IPS-NIHi7 (cell line): ENCODE measurements around the gene KIF26A.
A peak's percentile ranks its signal among the peaks of the same experiment; 100 is the strongest.
"Not testable (repeated sequence)": the region's sequence is repeated elsewhere in the genome, so short reads cannot be mapped to it uniquely, and the experiment has no call there.

Source experiments
- DNase-seq: peaks from one replicate; pipeline ENCODE4 v3.0.0; 2012; ENCODE audit warnings: mixed read lengths; ENCODE audit errors: extremely low spot score

Gene KIF26A

DNA sequence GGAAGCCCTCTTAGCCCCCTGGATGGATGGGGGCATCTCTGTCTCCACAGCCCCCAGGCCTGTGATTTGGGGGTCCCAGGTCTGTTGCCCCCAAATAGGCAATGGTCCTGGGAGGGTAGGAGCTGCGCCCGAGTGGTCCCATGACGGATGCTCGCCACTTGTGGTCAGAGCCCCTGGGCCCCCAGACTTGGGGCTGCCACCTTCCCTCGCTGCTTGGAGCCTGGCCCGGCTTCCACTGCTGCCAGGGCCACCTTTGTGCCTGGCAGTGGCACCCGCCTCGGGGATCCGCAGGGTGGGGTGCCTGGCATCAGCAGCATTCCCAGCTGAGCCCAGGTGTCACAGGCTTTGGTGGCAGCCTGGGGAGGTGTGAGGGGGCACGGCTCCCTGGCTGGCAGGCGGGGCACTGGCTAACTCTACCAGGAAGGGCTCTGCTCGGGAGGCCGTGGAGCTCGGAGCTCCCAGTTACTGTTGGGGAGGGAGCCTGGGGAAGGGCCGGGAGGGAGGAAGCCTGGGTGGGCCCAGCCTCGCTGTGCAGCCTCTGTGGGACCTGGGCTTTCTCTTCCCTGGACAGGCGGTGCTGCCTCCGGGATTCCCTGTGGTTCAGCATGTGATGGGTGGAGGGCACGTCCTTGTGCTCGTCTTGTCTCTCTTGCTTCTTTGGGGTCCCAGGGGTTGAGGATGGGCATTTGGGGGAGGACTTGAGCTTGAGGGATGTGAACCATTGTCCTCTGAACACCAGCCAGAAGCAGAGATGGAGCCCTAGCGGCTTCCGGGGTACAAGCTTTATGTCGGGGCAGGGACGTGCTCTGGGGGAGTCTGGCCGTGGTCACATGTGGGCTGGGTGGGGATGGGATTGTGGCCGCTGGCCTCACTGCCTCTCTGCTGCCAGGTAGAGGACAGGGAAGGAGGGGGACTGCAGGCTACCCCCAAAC lies 5.4 kb downstream of the KIF26A start:
- DNase-seq, result no peak

DNA sequence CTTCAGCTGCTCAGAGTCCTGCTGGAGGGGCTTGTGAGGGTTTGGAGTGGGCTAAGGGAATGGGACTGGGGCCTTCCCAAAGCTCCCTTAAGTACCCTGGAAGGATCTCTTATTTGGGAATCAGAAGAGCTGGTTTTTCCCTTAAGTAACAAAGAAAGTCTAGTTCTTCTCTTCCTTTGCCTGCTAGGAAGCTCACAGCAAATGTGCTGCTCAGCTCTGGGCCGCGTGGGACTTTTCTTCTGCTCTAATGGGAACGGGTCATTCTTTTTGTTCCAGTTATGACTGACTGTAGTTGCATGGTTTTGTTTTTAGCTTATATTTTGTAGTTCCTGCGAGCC lies 6.0 kb downstream of the KIF26A start:
- DNase-seq, result no peak

DNA sequence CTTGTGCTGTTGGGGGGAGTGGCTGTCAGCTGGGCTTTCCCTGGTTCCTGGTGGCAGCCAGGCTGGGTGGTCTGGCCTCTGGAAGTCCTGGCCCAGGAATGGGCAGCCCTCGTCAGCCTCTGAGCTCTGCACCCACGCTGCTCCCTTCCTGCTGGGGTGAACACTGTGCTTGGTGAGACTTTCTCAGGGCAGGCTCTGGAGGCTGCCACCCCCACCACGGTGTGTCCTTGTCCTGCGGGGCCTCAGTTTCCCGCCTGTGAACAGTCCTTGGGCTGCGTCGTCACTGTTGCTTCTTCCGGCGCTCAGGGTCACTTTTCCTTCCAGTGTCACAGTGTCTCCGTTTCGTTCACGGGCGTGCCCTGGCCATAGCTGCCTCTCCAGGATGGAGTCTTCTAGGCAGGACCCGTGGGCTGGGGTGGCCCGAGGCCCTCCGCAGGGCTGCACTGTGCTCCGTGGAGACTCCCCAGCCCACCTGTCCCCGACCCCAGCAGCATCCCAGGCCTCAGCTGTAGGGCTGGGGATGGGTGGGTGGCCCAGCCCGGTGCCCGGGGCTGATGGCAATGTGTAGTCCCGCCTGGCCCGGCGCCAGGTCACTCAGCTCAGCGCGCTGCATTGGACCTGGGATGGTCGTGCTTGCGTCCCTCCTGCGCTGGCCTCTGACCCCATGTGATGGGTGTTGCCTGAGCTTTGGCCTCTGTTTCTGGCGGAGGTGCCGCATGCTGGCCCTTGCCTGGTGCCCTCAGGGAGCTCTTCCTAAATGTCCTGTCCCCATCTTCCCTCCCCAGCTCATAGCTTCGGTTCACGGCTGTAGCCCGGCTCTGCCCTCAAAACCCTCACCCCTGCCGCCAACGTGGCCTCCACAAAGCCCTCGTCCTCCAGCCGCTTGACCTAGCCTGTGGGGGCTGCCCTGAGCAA lies 6.8 kb downstream of the KIF26A start:
- no peak for DNase-seq

DNA sequence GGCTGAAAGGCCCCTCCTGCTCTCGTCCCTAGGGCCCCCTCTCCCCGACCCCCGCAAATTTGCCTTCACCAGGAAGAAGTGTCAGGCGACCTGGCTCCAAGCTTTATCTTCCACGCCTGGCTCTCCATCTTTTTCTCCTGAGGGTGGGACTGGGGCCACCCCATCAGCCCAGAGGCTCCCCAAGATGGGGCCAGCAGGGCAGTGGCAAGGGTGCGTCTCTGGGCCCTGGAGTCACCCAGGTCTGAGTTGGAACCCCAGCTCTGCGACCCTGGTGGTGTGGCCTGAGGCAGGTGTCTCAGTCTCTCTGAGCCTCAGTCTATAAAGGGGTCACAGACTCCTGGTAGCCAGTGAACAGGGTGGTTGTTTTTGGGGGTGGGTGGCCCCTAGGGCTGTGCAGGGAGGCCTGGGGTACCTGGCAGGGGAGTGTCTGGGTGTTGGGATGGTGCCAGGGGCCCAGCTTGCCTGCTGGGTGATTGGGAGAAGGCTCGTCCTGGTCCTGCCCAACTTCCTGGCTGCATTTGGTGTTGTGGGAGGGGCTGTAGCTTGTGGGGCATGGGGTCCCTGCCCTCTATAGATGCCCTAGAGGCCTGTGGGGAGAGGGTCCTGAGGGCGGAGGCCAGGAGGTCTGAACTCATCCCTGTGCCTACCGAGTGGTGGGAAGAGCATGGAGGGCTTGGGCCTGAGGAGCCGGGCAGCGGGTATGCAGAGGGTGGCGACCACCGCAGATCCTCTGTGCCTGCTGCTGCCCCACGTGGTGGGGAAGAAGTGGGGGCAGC lies 7.6 kb downstream of the KIF26A start:
- no peak for DNase-seq

DNA sequence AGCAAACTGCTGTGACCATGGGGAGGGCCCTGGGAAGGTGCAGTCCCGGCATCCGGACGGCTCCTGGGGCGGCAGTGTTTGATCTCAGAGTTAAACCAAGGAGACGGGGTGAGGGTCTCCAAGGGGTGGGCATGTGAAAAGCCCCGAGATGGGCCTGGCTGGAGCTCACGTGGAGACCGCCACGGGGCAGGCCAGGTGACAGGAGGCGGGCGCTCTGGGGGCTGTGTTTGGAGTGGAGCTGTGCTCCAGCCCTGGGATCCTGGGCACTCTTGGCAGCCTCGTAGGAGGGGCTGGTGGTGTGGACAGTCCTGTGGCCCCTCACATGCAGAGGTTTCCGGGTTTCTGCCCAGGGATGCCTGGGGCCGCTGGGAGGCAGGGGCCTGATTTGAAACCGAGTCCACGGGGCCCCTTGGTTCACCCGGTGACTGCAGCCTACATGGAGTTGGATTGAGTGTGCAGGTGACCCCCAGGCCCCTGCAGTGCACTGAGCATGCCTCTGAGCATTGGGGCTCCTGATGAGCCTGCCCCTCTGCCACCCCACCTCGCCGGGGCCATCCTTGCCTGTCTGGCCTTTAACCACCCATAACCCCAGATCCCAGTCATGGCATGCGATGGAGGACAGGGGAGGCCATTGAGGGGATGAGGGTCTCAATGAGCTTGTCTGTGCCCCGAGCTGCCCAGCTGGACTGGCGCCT lies 8.4 kb downstream of the KIF26A start:
- DNase-seq, result no peak

DNA sequence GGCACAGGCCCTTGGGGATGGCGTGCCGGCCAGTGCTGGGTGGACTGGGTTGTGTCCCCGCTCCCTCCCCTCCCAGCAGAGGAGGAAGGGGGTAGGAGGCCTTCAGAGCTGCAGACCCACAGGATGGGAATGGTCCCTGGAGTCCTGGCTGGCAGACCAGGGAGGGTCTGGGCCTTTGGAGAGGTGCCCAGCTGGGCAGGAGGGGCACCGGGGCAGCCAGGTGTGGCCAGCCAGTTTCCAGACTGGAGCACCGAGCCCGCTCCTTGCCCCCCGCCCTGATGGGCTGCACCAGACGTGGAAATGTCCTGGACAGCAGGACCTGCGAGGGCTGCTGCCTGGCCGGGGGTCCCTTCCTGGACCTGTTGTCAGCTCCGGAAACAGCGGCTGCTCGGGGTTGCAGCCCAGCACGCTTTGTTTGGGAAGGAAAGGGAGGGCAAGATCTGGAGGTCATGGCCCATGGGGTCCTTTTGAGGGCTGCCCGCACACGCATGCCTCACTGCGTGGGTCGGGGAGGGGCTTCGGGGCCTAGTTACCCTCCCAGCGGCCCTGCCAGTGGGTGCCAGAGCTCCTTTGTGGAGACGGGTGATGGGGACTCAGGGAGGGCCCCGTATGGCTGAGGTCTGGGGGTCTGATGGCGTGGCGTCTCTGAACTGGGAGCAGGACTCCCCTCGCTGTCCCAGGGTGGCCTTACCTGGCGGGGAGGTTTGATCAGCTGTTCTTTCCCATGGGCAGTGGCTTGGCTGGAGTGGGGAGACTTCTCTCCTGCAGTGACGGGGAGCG lies 9.1 kb downstream of the KIF26A start:
- no peak for DNase-seq

DNA sequence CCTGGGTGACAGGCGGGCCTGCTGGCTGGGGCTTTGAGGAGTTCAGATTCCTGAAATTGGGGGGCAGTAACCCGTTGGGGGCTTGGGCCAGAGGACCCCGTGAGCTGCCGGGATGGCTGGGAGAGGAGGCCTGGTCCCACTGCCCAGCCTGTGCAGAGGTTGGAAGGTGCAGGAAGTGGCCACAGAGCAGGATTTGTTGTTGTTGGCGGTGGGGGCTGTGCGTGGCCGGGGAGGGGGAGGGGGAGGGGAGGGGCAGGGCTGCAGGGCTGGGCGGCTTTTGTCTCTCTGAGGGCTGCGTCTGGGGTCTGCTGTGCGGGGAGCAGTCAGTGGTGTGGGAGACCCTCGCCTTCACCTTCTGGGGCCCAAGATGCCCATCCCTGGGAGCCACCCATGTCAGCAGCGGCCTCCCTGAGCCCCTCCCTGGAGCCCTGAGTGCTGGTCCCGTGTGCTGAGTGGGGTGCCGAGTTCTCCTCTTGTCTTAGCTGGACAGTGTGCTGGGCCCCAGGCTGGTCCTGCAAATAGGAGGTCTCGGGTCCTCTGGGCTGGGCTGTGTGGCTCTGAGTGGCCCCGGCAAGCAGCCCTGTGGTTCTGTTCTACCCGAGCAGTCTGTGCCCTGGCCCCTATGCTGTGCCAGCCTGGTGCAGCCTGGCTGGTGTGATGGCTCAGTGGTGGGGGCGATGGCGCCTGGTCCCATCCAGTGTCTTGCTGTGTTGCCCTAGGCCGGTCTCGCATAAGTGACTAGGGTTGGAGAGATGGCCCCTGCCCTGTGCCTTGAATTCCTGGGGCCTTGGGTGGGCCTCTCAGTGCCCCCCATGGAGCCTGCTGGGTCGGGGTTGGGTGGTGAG lies 10.3 kb downstream of the KIF26A start:
- no peak for DNase-seq

DNA sequence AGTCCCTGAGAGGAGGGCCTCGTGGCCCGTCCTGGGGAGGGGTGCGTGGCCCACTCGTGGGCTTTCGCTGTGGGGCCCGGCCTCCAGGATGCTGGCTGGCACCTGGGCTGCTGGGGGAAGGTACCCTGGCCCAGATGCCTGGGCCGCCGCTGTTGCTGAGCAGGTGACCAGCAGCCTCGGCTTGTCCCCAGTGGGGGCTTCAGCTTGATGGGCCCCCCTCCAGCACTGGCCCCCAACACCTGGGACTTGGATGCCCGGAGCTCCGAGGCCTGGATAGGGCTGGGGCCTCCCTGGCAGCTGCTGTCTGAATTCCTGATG lies 10.8 kb downstream of the KIF26A start:
- no peak for DNase-seq

DNA sequence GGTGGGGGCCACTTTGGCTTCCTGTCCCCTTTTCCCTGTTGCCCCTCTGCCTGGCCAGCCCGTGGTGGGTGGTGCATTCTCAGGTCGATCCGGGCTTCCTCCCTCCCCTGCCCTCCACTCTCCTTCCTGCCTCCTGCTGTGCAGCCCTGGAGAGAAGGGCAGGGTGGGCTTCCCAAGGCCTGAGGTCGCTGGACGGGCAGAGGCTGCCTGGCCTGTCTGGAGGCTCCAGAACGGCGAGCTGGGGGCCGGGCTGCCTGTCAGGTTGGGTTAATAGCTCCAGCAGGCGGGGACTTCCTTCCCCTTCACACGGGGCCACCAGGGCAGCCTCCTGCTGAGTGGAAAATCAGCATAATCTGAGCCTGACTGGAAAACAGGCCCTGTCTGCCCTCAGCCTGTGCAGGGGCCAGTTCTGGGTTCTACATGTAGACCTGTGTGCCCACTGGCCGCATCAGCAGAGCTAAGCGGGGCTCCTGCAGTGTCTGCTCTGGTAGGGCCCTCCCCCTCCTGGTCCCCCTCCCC lies 11.3 kb downstream of the KIF26A start:
- peak; percentile 90 for DNase-seq

DNA sequence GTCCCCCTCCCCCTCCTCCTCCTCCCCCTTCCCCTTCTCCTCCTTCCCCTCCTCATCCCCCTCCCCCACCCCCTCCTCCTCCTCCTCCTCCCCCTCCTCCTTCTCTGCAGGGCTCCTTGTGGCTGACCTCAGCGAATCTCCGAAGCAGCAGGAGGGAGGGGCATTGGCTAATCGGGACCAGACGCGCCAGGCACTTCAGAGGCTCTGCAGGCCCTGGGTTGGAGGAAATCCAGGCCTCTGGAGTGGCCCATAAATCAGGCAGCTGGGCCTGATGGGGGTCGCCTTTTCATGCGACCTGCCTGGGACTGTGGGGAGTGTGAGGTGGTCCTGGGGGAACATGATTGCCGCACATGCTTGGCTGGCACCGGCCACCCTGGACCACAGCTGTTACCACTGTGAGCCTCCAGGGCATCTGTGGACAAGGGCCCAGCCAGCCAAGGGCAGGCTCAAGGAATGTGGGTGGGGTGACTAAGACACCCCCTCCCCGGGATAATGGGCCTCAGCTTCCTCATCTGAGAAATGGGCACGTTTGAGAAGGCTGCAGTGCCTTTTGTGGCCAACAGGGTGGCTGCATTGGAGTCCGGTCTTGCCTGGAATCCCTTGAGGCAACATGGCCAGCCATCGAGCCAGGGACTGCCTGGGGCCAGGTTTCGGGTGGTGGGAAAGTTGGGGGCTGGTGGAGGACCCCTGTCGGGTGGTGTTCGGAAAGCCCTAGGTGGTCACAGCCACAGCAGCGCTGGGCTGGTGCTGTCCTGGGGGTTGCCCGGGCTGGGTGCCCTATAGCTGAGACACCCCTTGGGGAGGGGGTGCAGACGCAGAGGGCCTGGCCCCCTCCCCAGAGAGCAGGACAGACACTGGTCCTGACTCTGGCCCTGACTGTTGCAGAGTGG lies 12.0 kb downstream of the KIF26A start:
- DNase-seq, result peak; percentile 86

DNA sequence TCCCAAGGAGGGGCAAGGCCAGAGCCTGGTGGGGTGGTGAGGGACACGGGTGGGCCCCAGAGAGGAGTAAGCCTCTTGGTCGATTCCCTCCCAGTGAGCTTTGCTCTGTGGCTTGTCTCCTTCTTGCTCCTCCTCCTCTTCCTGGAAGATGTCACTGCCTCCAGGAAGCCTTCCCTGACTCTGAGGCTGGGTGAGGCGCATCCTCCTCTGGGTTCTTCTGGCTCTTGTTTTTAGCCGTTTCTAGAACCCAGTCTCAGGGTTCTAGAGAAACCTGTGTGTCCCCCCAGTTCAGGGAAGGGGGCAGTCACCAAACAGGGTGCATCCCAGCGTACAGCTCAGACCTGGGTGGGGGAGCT lies 12.6 kb downstream of the KIF26A start:
- DNase-seq, result no peak

DNA sequence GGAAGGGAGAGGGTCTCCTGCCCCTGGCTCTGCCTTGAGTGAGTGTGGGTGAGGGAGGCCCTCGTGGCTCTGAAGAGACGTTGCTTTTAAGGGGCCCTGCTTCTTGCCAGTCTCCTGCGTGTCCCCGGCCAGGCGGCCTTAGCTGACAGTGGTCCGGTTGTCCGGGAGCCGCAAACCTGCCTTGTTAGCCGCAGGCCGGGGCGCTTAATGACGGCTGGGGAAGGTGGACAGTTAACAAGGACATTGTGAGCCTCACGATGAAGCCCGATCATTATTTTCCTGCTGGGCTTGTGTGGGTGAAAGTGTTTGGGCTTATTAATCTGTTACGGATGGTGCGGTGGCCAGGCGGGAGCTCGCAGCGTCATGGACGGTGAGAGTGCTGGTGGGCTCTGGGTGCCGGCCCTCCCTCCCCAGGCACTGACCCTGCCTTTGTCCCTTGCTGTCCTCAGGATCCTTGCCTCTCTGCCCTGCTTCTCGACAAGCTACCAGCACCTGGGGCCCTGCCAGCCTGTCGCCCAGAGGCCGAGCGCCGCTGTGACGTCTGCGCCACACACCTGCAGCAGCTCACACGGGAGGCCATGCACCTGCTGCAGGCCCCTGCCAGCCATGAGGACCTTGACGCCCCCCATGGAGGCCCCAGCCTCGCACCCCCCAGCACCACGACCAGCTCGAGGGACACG lies 13.3 kb downstream of the KIF26A start:
- no peak for DNase-seq

DNA sequence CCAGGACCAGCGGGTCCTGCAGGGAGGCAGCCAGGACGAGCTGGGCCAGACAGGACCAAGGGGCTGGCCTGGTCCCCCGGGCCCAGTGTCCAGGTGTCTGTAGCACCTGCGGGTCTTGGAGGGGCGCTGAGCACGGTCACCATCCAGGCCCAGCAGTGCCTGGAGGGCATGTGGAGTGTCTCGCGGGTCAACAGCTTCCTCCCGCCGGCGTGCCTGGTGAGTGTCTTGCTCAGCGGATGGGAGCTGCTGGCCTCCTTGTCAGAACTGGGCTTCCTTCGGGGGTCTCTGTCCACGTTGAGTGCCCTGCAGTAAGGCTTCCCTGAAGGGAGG lies 13.8 kb downstream of the KIF26A start:
- no peak for DNase-seq

DNA sequence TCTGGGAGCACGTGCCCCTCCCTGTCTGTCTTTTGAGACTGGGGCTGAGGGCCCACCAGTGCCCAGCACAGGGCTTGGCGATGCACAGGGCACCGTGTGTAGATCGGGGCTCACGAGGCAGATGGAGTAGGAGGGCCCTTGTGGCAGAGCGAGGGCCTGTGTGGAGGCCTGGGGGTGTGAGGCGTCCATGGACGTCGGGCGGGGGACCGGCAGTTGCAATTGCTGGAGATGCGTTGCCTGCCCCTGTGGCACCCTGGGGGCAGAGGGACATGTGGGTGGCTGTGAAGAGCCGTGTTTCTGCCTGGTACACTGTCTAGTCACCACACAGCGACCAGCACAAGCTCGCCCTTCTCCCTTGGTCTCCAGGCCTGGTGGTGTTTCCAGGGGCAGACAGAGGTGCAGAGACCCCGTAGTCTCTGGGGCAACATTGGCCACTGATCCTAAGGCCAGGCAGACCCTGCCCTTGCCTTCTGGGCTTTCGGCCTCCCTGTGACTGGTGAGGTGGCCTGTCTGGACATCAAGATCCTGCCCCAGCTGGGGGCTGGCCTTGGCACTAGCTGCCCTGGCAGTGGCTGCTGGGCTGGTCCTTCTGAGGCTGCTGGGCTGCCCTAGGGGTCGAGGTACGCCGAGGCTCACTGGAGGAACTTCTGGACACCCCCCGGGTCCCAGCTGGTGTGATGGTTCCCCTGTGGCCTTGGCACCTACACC lies 14.5 kb downstream of the KIF26A start:
- DNase-seq, result no peak

DNA sequence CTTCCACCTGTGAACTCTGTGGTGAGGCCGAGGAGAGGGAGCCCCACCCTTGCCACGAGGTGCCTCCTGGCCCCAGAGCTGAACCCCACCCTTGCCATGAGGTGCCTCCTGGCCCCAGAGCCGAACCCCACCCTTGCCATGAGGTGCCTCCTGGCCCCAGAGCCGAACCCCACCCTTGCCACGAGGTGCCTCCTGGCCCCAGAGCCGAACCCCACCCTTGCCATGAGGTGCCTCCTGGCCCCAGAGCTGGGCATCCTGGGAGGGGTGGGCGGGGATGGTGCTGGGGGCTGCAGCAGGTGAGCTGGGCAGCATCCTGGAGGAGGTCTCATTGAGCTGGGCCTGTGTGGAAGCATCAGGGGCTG lies 15.0 kb downstream of the KIF26A start:
- not testable (repeated sequence) for DNase-seq

DNA sequence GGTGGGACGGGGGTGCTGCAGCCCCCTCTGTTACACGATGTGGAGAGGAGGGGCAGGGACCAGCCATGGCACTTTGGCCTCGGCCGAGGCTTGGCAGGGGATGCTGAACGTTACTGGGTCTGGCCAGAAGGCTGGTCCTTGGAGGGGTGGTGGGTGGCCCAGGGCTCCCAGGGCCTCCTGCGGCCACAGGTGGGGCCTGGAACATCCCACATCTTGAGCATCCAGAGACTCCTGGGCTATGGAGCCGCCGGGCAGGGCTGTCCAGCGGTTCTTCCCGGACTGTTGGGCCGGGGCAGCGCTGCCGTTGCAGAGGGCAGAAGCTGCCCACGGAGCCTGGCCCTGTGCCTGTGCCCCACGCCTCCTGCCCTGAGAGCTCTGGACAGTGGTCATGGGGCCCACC lies 15.9 kb downstream of the KIF26A start:
- DNase-seq, result no peak

DNA sequence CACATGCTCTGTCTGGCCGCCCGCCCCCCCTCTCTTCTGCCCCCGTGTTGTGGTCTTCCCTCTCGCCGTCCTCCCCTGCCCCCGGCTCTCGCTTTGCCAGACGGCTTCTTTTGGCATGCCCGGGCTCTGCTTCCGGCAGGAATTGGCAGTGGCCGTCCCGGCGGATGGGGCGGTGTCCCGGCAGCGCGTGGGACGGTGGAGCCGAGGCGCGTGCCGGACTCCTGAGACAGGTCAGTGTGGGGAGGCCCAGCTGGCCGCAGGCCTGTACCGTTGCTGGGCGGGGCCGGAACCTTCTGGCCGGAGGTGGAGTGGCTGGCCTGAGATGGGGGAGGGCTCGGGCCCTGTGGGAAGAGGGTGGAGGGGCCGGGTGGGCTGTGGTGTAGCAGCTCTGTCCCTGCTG lies 17.1 kb downstream of the KIF26A start:
- no peak for DNase-seq

DNA sequence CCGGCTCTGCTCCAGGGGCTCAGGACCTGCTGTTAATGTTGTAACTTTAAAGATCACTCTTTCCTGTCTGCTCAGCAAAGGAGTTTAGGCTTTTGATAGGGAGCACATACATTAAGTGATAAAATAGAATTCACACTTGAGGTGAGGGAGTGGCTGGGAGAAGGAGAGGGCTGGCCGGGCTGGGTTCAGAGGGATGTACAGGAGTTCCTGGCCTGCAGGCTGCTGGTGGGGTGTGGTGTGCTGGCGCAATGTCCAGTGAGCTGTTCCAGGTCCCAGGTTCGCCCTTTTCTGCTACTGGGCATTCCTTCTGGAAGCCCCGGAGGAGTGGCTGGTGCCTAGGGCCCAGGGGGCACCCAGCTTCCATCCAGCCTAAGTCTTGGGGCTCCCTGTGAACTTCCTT lies 17.8 kb downstream of the KIF26A start:
- no peak for DNase-seq
